Measurements from ENCODE around the gene AMBRA1. TPM values are rescaled to one million over a fixed set of nuclear protein-coding genes. Genes with fewer than 3 reads are reported as not detected.

The AMBRA1 gene
- total and polyA plus RNA-seq, 2 donors from 2014 or later: 8.0 to 32.6 TPM

DNA sequence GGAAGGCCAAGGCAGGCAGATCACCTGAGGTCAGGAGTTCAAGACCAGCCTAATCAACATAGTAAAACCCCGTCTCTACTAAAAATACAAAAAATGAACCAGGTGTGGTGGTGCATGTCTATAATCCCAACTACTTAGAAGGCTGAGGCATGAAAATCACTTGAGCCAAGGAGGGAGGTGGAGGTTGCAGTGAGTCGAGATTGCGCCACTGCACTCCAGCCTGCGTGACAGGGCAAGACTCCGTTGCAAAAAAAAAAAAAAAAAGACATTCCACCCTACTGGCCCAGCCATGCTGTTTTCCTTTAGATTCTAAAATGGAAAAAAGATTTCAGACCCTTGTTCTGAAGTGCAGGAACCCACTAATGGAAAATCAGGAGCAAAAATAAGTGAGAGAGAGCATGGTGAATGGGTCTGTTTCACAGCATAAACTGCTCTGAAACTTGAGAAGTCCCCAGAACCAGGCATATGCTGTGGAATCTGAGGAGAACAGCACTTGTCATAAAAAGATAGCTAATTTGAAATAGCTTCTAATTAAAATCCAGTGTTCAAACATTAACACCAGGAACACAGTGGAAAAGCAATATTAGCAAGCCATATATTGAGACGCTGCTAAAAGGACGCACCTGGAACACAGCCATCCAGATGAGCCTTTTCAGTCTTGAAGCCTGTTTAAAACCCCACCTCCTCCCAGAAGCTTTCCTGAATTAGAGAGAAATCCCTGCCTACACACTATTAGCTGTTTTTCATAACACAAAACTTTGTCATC lies 136.0 kb downstream of the AMBRA1 start:
- DNase-seq (no peak), FAIRE-seq (no peak)
- Histone ChIP-seq H3K36me3 (ENCODE audit: control insufficient read depth in 2 of 3, insufficient read depth in 3 of 3, low read length in 3 of 3) (no peaks in the 10 kb centered on the region), H3K4me3 (ENCODE audit: low read length in 3 of 3) (no peak overlapping the region), H3K9ac (ENCODE audit: low read length in 3 of 3) (no peak overlapping the region), H3K4me1 (ENCODE audit: control insufficient read depth in 2 of 3, insufficient read depth in 2 of 3, low read depth in 1 of 3, low read length in 3 of 3) (no peaks in the 10 kb centered on the region), H3K9me3 (ENCODE audit: control insufficient read depth in 2 of 3, insufficient read depth in 1 of 3, low read length in 3 of 3) (no peaks in the 10 kb centered on the region), H3K27me3 (ENCODE audit: control insufficient read depth, insufficient read depth, low read length) (no peaks in the 10 kb centered on the region), H3K27ac (ENCODE audit: low read depth in 2 of 2, low read length in 2 of 2) (no peak overlapping the region)
- intact Hi-C loops (cut with DNase I): no loop called here
- TF ChIP-seq, protein P1, sequence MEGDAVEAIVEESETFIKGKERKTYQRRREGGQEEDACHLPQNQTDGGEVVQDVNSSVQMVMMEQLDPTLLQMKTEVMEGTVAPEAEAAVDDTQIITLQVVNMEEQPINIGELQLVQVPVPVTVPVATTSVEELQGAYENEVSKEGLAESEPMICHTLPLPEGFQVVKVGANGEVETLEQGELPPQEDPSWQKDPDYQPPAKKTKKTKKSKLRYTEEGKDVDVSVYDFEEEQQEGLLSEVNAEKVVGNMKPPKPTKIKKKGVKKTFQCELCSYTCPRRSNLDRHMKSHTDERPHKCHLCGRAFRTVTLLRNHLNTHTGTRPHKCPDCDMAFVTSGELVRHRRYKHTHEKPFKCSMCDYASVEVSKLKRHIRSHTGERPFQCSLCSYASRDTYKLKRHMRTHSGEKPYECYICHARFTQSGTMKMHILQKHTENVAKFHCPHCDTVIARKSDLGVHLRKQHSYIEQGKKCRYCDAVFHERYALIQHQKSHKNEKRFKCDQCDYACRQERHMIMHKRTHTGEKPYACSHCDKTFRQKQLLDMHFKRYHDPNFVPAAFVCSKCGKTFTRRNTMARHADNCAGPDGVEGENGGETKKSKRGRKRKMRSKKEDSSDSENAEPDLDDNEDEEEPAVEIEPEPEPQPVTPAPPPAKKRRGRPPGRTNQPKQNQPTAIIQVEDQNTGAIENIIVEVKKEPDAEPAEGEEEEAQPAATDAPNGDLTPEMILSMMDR (IDR thresholded peaks at IDR 0.05; ENCODE audit: borderline replicate concordance, extremely low read depth, insufficient read depth): no peak

DNA sequence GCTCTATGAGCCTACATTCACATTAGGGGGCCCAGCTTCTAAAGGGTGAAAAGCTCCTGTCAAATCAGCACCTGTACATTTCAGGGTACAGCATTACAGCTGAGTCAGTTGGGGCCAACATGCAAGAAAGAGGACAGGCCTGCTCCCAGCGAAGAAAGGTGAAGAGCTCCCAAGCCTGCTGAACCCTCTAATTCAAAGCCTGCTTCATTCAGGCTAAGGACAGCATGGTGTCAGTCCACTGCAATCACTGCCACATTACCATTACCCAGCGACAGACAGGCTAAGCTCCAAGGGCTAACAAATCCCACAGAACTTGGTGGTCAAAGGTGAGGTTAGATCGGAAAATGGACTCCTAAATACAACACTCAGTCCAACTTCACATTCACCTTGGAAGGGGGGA lies 136.8 kb downstream of the AMBRA1 start:
- Histone ChIP-seq H3K27me3 (ENCODE audit: control insufficient read depth, insufficient read depth, low read length) (no peaks in the 10 kb centered on the region), H3K4me1 (ENCODE audit: control insufficient read depth in 2 of 3, insufficient read depth in 2 of 3, low read depth in 1 of 3, low read length in 3 of 3) (no peaks in the 10 kb centered on the region), H3K27ac (ENCODE audit: low read depth in 2 of 2, low read length in 2 of 2) (no peak overlapping the region), H3K36me3 (ENCODE audit: control insufficient read depth in 2 of 3, insufficient read depth in 3 of 3, low read length in 3 of 3) (no peaks in the 10 kb centered on the region), H3K9ac (ENCODE audit: low read length in 3 of 3) (no peak overlapping the region), H3K9me3 (ENCODE audit: control insufficient read depth in 2 of 3, insufficient read depth in 1 of 3, low read length in 3 of 3) (no peaks in the 10 kb centered on the region), H3K4me3 (ENCODE audit: low read length in 3 of 3) (no peak overlapping the region)
- TF ChIP-seq, protein P1 (IDR thresholded peaks at IDR 0.05; ENCODE audit: borderline replicate concordance, extremely low read depth, insufficient read depth): no peak
- intact Hi-C loops (cut with DNase I): no loop called here
- no peak for DNase-seq
- FAIRE-seq: no peak

DNA sequence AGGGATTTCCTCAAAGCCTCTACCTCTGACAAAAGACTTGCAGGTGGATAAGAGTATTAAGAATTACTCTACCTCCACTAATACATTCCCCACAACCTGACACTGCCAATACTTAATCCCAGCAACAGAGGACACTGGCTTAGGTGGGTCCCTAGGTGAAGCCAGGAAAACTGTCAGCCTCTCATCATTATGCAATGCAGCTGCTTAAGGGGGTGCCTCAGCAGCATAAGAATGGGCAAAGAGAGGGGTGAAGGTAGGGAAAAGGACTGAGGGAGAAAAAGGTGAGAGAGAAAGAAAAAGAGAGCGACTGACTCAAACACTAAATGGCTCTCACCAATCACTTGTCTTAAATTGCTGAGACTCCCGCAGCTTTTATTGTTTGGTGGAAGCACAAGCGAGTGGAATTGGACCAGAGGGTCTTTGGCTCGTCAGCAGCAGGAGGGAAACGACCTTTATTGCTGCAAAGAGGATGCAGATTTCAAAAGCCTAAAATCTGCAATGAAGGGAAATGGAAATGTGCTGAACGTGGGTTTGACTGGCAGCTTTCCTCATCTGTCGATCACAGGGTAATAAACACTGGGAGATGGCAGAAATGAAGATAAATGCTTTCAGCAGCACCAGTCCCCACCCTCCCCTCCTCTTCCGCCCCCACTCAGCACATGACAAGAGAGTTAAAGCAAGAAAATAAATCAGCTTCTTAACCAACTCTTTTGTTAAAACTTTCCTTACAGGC lies 137.4 kb downstream of the AMBRA1 start:
- Histone ChIP-seq H3K4me1 (ENCODE audit: control insufficient read depth in 2 of 3, insufficient read depth in 2 of 3, low read depth in 1 of 3, low read length in 3 of 3) (no peaks in the 10 kb centered on the region), H3K36me3 (ENCODE audit: control insufficient read depth in 2 of 3, insufficient read depth in 3 of 3, low read length in 3 of 3) (no peaks in the 10 kb centered on the region), H3K9me3 (ENCODE audit: control insufficient read depth in 2 of 3, insufficient read depth in 1 of 3, low read length in 3 of 3) (no peaks in the 10 kb centered on the region), H3K9ac (ENCODE audit: low read length in 3 of 3) (no peak overlapping the region), H3K27me3 (ENCODE audit: control insufficient read depth, insufficient read depth, low read length) (no peaks in the 10 kb centered on the region), H3K4me3 (ENCODE audit: low read length in 3 of 3) (no peak overlapping the region), H3K27ac (ENCODE audit: low read depth in 2 of 2, low read length in 2 of 2) (no peak overlapping the region)
- intact Hi-C loops (cut with DNase I): no loop called here
- TF ChIP-seq, protein P1 (IDR thresholded peaks at IDR 0.05; ENCODE audit: borderline replicate concordance, extremely low read depth, insufficient read depth): no peak
- FAIRE-seq: no peak
- DNase-seq: peak in 1 of 5 donors; percentile 7
